GM13976 (cell line): Measurements from ENCODE around the gene EMX1.

Experiments used
- DNase-seq: peaks from one replicate; pipeline ENCODE4 v3.0.0; 2012; ENCODE audit warnings: low spot score
- in situ Hi-C: fragments of 300-500 bp; cut with MboI; formaldehyde crosslinking; loops from one replicate; pipeline ENCODE4 v1.12.0; 2022; ENCODE audit warnings: low sequenced_read_pairs, mixed read lengths, inconsistent platforms; ENCODE audit not compliant: unreplicated experiment
- TF ChIP-seq, protein P1 (sequence below): IDR thresholded peaks from 2 replicates; pipeline ENCODE4 v1.5.1; 2012; ENCODE audit warnings: borderline replicate concordance, mild to moderate bottlenecking; ENCODE audit not compliant: insufficient read depth; ENCODE audit errors: extremely low read depth, missing control alignments, control extremely low read depth

Gene EMX1

DNA sequence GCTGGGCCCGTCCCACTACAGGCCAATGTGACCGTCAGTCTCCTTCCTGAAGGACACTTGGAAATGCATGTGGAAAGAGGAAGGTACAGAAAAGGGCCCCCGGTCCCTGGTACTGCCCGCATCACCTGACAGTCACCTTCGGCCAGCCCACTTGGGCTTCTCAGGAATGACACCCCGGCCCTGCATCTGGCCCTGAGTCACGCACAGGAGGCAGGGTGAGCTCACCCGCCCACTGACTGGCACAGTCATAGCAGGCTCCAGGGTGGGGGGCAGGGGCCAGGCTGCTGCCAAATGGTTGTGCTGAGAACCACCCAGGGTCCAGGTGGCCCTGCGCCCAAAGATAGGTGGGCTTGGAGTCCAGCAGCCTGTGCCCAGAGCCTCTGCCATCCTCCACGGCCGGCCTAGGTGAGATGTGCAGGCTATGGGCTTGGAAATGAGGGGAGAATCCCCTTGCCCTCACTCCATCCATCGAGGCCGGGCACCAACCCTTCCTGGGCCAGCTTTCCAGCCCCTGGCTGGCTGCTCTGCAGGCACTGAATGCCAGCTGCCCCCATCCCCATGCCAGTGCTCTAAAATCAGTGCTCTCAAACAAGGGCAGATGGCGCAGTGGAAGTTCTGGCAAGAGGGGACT, 14.1 kb downstream of the EMX1 start:
- DNase-seq, result no peak
- in situ Hi-C loops, result no loop called here
- TF ChIP-seq, protein P1, sequence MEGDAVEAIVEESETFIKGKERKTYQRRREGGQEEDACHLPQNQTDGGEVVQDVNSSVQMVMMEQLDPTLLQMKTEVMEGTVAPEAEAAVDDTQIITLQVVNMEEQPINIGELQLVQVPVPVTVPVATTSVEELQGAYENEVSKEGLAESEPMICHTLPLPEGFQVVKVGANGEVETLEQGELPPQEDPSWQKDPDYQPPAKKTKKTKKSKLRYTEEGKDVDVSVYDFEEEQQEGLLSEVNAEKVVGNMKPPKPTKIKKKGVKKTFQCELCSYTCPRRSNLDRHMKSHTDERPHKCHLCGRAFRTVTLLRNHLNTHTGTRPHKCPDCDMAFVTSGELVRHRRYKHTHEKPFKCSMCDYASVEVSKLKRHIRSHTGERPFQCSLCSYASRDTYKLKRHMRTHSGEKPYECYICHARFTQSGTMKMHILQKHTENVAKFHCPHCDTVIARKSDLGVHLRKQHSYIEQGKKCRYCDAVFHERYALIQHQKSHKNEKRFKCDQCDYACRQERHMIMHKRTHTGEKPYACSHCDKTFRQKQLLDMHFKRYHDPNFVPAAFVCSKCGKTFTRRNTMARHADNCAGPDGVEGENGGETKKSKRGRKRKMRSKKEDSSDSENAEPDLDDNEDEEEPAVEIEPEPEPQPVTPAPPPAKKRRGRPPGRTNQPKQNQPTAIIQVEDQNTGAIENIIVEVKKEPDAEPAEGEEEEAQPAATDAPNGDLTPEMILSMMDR, result no peak

GRCh38 chr2:72932045-72932740, 14.9 kb downstream of the EMX1 start:
- no peak for DNase-seq
- TF ChIP-seq, protein P1, result no peak
- in situ Hi-C loops, result no loop called here

DNA sequence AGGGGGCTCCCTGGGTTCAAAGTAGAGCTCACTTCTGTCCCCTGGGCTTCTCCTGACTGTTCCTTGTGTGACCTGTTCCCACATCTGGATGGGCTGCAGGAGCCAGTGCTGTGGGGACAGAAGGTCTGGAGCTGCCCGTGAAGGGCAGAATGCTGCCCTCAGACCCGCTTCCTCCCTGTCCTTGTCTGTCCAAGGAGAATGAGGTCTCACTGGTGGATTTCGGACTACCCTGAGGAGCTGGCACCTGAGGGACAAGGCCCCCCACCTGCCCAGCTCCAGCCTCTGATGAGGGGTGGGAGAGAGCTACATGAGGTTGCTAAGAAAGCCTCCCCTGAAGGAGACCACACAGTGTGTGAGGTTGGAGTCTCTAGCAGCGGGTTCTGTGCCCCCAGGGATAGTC, 15.5 kb downstream of the EMX1 start:
- no peak for DNase-seq
- TF ChIP-seq, protein P1, result no peak
- in situ Hi-C loops, result no loop called here

GRCh38 chr2:72933207-72933606, 15.9 kb downstream of the EMX1 start:
- TF ChIP-seq, protein P1, result no peak
- no peak for DNase-seq
- in situ Hi-C loops, result no loop called here

DNA sequence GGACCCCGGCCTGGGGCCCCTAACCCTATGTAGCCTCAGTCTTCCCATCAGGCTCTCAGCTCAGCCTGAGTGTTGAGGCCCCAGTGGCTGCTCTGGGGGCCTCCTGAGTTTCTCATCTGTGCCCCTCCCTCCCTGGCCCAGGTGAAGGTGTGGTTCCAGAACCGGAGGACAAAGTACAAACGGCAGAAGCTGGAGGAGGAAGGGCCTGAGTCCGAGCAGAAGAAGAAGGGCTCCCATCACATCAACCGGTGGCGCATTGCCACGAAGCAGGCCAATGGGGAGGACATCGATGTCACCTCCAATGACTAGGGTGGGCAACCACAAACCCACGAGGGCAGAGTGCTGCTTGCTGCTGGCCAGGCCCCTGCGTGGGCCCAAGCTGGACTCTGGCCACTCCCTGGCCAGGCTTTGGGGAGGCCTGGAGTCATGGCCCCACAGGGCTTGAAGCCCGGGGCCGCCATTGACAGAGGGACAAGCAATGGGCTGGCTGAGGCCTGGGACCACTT, 16.4 kb downstream of the EMX1 start:
- in situ Hi-C loops, result no loop called here
- TF ChIP-seq, protein P1, result no peak

DNA sequence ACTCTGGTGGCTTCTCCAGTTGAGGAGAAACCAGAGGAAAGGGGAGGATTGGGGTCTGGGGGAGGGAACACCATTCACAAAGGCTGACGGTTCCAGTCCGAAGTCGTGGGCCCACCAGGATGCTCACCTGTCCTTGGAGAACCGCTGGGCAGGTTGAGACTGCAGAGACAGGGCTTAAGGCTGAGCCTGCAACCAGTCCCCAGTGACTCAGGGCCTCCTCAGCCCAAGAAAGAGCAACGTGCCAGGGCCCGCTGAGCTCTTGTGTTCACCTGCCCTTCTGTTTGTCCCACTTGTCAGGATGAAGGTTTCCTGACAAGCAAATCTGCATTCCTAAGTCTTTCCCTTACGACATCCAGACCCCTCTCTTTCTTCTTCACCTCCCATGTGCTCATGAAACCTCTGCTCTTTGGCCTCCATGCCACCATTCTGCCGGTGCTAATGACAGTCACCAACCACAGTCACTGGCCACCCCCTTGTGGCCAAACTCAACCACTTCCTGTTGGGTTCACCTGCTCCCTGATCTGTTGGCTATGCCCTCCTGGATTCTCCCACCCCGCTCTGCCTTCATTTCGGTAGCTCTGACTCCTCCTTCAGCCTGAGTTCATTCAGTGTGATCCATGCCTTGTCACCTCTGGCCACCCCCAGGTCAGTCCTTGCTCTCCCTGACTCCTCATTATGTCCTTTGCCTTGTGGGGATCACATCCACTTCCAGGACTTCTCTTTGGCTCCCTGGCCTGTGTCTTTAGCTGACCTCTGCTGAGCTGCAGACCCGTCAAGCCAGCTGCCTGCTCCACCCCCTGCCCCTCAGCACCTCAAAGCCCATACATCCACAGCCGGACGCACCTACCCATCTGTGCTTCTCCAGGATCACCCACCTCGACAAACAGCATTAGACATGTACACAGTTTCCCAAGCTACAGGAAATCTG, 17.6 kb downstream of the EMX1 start:
- in situ Hi-C loops, result no loop called here

More for the DNA sequence above, 16.4 kb downstream of the EMX1 start:
- DNase-seq, result no peak

More for the DNA sequence above, 17.6 kb downstream of the EMX1 start:
- TF ChIP-seq, protein P1, result peak; percentile 20
- DNase-seq, result peak; percentile 71
